ENCODE data around the gene HOXC11.

HOXC11 gene

DNA sequence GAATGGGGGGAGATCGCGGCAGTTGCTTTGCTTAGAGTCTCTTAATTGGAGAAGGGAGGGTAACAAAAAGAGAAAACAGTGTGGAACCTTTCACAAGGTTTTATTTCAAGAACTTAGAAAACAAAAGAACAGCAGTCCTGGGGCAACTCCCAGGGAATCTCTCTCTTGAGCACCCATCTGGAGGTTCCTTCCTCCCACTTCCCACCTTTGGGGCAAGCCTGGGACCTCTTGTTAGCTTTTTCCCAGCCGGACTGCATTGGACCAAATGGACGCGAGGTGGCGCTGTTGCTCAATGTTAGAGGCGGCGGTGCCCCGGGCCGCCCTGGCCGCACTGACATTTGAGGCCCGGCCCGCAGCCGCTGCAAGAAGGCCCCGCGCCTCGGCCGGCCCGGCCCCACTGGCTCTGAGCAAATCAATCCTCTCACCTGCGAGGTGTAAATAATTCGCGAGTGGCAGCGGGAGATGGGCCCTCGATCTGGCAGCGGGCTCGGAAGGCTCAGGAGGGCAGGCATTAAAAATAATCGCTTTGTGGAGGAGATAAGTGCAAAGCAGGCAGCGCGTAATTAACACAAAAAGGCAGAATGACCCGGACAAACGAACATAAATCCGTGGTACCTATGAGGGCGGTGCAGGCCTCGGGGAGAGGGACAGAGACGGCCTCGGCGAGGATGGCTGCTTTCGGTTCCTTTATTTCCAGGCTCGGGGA is 33.1 kb downstream of the HOXC11 start:
- in situ Hi-C loops (cut with MboI; ENCODE audit: low sequenced_read_pairs) = loop anchor here (25.0 kb wide), 1 partner anchor 206 kb away; no protein-coding TSS in a partner anchor

DNA sequence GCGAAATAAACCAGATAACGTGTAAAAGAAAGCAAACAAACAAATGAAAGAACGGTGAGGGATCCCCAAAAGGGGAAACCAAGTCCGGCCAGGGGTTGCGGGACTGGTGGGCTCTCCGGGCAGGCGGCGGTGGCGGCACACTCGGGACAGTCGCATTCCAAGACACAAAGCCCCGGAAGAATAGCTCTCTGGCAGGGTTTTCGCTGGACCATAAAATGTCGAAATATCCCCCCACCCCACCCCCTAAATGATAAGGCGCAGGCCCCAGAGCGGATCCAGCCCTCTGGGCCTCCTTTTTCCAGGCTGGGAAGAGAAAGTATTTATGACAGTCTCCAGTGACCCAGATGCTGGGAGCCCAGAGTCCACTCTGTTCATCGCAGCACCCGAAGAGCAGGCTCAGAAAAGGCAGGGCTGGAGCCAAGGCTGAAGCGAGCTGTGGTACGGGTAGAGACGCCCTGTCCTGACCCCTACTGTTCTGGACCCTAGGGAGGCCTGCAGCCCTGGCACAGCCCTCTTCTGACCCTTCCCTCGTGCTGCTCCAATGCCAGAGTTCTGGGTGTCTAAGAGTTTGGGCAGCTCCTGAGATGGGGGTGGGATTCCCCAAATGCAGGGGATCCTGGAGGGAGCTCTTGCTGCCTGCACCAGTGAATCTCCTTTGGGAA is 33.8 kb downstream of the HOXC11 start:
- in situ Hi-C loops (cut with MboI; ENCODE audit: low sequenced_read_pairs) = loop anchor here (25.0 kb wide), 1 partner anchor 206 kb away; no protein-coding TSS in a partner anchor

DNA sequence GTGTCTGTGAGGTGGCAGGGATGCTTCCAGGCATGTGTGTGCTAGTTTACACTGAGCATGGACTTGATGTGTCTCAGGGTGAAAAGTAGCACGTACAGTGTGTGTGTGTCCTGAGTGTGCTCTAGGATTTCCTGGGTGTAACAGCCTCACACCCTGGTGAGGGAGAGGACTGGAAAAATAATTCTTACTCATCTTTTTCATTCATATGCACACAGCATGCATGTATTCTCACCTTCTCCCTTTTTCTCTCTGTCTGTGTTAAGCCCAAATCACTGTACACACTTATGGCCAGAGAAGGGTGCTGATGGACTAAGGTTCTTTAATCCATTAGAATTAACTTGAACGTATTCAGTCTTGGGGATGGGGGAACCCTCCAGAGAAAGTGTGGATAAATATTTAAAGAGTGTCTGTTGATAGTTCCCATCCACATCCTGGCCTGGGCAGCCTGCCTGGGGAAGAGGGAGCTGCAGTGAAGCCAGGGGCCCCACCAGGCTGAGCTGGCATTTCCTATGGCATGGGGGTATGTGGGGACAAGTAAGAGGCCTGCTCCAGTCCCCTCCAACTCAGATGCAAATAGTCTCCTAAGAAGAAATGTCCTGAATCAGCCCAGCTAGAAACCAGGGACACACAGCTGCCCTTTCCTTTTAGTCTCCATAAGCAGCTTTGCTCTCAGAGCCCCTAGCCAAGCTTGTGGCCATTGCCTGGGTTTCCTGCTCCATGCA is 34.8 kb downstream of the HOXC11 start:
- in situ Hi-C loops (cut with MboI; ENCODE audit: low sequenced_read_pairs) = loop anchor here (25.0 kb wide), 1 partner anchor 205 kb away; no protein-coding TSS in a partner anchor

DNA sequence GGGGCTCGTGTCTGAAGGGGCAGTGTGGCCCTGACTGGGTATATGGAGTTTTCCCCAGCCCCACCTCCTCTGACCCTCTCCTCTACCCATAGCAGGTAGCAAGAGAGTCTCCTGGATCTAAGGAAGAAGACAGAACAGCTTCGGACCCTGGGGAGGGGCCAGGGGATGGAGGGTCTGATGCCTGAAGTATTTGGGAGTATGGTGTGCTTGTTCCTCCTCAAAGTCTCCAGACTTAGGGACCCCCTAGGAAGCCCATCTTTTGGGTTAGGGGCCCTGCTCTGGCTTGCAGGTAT is 35.3 kb downstream of the HOXC11 start:
- in situ Hi-C loops (cut with MboI; ENCODE audit: low sequenced_read_pairs) = loop anchor here (25.0 kb wide), 1 partner anchor 204 kb away; no protein-coding TSS in a partner anchor

DNA sequence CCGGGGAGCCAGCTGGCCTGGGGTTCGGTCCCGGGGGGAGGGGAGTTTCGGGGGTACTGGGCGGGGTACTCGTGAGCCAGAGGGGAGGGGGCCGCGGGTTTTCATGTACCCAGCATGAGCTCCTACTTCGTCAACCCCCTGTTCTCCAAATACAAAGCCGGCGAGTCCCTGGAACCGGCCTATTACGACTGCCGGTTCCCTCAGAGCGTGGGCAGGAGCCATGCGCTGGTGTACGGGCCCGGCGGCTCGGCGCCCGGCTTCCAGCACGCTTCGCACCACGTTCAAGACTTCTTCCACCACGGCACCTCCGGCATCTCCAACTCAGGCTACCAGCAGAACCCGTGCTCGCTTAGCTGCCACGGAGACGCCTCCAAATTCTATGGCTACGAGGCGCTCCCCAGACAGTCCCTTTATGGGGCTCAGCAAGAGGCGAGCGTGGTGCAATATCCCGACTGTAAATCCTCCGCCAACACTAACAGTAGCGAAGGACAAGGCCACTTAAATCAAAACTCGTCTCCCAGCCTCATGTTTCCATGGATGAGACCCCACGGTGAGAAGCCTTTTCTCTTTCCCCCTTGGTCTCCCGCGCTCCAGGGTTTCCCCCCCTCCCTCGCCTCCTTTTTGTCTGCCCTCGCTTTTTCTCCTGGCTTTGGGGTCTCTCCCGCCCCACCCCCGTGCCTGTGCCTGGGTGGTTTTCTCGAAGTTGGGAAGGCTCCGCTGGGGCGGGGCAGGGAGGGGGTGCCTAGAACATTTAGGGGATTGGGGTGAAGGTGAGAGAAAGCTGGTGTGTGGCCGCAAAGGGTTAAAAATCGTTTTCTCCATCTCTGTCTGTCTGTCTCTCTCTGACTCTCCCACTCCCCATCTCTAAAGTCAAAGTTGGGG is 36.5 kb downstream of the HOXC11 start:
- in situ Hi-C loops (cut with MboI; ENCODE audit: low sequenced_read_pairs) = loop anchor here (25.0 kb wide), 1 partner anchor 203 kb away; no protein-coding TSS in a partner anchor

DNA sequence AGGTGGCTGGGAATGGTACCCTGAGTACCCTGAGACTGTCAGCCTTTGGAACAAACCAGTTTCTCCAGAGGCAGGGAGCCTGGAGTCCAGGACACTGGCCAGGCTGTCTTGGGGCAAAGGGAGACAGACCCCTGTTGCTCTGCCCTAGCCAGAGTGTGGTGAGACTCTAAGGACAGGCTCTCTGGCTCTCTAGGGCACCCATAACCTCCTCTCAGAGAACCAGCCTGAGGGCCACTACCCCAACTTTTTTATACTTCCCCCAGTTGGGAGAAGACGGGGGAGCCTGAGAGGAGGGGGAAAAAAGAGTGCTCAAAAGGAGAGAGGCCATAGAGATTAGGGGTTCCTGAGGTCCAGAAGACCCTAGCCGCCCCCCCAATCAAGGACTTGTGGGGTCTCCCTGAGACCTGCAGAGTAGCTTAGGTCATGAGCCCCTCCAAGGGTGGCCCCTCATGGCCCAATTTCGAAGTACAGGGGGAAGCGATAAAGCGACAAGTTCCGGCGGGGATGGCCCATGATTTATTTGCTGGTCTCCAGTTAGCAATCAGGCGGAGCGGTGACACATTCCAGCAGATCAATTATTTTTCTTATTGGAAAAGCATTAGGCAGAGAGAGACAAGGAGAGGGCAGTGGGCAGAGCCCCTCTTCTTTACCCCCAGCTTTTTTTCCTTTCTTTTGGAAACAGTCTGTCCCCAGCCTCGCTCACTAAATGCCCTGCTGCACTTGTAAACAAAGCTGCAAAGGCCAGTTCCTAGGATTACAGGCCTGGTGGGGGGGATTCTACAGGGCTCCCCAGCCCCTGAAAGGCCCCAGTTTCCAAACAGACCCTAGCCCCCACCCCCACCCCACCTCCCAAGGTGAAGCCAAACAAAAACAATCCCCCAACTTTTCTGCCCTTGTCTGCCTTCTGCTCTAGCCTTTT is 37.4 kb downstream of the HOXC11 start:
- in situ Hi-C loops (cut with MboI; ENCODE audit: low sequenced_read_pairs) = loop anchor here (25.0 kb wide), 1 partner anchor 202 kb away; no protein-coding TSS in a partner anchor

DNA sequence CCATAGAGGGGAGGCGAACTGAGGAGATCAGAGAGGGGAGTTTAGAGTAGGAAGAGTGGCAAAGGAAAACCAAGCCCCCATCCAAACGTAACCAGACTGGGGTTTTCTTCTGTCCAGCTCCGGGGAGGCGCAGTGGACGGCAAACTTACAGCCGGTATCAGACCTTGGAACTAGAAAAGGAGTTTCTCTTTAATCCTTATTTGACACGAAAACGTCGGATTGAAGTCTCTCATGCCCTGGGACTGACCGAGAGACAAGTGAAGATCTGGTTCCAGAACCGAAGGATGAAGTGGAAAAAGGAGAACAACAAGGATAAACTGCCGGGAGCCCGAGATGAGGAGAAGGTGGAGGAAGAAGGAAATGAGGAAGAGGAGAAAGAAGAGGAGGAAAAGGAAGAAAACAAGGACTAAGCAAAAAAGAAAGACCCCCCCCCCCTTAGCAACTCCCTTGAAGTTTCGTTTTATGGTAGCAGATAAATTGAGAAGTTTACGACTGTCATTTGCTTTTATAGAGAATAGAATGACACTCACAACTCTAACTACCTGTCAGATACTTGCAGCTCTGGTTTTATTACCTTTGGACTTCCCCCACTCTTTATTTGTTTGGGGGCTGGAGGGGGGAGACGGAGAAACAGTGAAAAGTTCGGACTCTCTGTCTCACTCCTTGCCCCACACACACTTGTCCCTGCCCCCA is 38.2 kb downstream of the HOXC11 start:
- in situ Hi-C loops (cut with MboI; ENCODE audit: low sequenced_read_pairs) = loop anchor here (25.0 kb wide), 1 partner anchor 201 kb away; no protein-coding TSS in a partner anchor

DNA sequence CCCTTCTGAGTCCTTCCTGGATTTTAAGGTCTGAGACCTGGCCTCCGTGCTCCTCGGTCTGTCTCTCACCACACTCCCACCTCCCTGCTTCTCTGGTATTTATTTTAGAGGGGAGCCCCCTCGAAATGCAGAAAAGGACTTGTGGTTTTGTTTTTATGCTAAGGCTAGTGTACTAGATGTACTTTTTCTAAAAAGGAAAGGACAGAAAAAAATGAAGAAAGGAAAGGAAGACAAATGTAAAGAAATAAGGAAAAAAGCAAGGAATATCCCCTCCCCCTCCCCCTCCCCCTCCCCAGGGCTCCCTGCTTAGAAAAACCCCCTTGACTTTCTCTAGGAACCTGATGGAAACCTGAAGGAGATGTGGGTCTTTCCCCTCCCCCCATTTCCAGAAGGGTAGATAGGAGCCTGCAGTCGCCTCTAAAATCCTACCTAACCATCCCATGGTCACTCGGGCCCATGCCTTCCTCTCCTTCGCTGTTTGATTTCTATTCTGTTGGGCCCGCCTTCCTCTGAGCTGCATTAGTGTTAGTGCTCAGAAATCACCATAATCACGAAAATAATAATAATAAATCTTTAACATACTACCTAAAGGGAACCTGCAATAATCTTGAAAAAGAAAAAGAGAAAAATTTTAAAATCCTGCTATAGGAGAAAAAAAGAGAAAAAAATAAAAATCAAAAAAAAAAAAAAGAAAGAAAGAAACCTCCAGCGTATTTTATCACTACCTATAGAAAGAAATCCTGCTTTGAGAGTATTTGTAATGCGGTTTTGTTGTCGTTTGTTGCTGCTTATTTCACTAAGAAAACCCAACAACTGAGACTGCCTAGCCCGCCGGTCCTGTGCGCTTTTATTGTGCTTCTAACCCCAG is 39.0 kb downstream of the HOXC11 start:
- in situ Hi-C loops (cut with MboI; ENCODE audit: low sequenced_read_pairs) = loop anchor here (25.0 kb wide), 1 partner anchor 200 kb away; no protein-coding TSS in a partner anchor

DNA sequence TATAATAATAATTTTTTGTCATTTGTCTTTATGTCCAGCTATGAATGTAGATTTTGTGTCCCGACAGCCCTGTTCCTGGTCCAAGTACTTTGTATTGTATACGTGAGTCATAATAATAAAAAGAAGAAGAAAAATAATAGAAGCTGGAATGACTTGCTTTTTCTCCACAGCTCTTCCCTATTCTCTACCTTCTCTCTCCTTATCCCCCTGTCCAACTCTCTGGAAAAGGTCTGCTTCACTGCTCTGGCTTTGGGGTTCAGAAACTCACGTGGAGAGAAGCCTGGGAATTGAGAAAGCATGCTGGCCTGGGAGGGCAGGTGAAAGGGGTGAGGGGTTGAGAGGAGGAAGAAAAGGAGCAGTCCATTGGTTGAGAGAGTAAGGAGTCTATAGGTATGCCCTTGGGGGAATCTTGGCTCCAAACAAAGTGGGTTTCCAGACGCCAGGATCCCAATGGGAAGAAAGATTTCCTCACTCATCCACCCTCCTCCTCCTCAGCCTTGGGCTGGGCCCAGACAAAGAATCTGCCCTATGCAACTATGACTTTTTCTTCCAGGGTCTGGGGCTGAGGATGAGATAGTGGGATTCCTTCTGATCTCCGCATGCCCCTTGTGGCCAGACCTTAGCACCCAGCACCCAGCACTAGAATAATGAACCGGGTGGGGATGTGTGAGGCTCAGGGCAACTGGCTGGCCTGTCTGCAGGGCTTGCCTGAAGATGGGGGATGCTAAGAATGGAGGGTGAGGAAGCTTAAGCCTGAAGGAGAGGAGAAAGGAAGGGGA is 39.9 kb downstream of the HOXC11 start:
- in situ Hi-C loops (cut with MboI; ENCODE audit: low sequenced_read_pairs) = loop anchor here (25.0 kb wide), 1 partner anchor 199 kb away; no protein-coding TSS in a partner anchor

DNA sequence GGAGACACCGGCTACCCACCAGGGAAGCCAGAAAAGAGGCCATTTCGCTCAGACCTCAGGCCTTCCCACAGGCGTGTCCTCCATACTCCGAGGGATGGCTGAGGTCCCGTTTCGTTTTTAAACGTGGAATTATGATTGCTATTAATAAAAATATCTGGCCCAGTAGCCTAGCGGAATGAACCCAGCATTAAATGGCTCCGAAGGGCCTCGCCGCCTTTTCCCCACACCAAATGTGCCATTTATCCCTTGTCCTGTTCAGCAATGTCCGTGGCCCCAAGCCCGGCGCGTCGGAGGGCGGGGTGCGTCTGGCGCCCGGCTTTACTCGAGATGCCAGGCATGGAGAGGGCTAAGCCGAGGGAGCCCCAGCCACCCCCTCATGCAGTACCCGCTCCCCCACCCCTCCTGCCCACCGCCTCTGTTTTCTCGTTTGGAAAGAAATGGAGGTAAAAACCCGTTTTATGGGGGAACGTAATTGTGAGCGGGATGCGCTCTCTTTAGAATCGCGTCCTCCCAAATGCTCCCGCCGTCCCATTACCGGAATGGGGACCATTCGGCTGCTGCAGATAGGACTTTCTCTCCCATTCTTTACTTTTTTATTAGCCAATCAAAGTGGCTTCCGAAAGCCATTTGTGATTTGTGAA is 41.6 kb downstream of the HOXC11 start:
- in situ Hi-C loops (cut with MboI; ENCODE audit: low sequenced_read_pairs) = loop anchor here (25.0 kb wide), 1 partner anchor 198 kb away; no protein-coding TSS in a partner anchor

DNA sequence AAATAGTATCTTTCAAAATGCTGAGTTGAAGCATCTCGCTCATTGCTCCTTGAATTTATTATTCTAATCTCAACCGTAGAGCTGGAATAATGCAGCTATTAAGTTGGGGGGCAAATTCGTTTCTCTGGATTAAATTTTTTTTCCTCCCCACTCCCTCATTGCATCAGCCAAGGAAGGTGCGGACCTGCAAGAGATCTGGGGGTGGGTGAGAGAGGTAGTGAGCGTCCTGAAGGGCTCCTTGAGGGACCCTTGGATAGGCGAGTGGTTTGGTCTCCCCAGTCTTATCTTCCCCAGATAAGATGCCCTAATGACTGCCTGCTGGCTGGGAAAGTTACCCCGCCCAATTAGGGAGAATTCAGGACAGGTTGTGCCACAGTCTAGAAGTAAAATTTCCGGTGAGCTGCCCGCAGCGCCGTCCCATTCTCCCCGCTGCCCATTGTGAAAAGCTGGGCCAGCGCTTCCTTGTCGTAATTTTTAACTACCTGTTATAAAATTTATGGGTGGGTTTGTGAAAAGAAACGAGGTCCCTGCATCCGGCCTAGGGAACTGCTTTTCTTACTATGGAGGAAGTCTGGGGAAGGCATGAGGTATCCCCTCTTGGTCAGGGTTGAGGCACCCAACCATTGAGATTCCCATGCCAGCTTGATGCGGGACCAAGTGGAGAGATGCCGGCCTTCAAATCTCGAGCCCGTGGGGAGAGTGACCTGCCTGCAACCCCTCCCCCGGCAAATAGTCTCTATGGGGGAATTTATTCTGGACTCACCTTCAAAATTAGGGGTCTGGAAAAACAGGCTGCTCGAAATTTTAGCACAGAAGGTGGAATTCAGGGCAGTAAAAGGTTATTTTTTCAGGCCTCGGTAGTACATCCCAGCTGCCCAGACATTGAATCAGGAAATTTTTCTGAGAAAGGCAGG is 42.3 kb downstream of the HOXC11 start:
- in situ Hi-C loops (cut with MboI; ENCODE audit: low sequenced_read_pairs) = loop anchor here (25.0 kb wide), 1 partner anchor 197 kb away; no protein-coding TSS in a partner anchor

DNA sequence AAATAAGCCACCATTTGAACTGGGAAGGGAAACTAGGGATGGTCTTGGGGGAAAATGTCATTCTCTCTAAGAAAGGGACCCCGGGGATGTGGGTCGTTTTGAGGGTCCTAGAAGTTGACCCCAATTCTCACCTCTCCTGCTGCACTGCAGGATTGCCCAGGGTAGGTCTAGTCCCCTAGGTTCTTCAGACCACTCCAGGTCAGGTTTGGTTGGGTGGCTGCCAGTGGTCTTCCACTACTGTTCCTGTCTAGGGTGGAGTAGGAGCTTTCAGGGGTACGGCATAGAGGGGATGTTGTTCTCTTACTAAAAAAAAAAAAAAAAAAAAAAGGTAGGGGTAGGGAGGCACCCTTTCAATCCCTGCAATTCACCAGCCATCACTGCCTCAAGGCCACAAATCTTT is 43.1 kb downstream of the HOXC11 start:
- in situ Hi-C loops (cut with MboI; ENCODE audit: low sequenced_read_pairs) = loop anchor here (25.0 kb wide), 1 partner anchor 196 kb away; no protein-coding TSS in a partner anchor

DNA sequence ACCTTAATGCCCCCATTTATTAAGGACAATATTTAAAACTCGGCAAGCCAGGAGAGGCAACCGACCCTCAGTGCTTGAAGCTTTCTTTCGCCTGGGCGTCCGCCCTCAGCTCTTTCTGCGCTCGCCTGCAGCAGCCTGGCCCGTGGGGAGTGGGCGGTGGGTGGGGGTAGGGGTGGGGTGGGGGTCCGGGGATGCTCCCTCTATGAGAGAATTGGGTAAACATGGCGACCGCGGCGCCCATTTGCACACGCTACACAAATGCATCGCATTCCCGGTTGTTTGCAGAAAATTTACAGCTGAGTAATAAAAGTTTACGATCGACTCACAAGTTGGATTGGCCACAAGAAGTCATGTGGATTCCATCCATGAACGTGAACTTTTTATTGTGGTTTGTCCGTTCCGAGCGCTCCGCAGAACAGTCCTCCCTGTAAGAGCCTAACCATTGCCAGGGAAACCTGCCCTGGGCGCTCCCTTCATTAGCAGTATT is 43.6 kb downstream of the HOXC11 start:
- in situ Hi-C loops (cut with MboI; ENCODE audit: low sequenced_read_pairs) = loop anchor here (25.0 kb wide), 1 partner anchor 196 kb away; no protein-coding TSS in a partner anchor

DNA sequence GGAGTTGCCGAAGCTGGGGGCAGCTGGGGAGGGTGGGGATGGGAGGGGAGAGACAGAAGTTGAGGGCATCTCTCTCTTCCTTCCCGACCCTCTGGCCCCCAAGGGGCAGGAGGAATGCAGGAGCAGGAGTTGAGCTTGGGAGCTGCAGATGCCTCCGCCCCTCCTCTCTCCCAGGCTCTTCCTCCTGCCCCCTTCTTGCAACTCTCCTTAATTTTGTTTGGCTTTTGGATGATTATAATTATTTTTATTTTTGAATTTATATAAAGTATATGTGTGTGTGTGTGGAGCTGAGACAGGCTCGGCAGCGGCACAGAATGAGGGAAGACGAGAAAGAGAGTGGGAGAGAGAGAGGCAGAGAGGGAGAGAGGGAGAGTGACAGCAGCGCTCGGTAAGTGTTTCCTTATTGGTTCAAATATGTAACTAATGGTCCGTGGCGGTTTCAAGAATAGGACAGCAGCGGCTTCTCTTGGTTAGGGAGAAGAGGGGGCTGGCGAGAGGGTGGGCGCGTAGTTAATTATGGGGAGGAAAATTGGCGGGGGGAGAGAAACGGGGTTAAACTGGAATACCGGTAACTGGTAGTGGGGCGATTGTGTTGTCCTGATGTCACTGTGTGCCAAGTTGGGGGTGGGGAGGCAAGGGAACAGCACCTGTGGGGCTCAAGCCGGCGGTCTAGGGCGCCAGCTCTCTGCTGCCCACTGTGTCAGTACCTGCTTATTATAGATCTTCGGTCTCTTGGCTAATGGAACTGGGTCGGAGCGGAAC is 44.3 kb downstream of the HOXC11 start:
- in situ Hi-C loops (cut with MboI; ENCODE audit: low sequenced_read_pairs) = loop anchor here (25.0 kb wide), 1 partner anchor 195 kb away; no protein-coding TSS in a partner anchor
